22Rv1 (cell line): ENCODE data around the gene VEZT.

Experiments
- H3K27ac ChIP-seq: fragments of 450-650 bp; 2 replicates; pipeline ENCODE4 v1.5.1; 2017
- CTCF ChIP-seq: fragments of 450-650 bp; IDR thresholded peaks from 2 replicates; pipeline ENCODE4 v1.5.1; 2017; ENCODE audit warnings: mild to moderate bottlenecking
- ZFX ChIP-seq: fragments of 450-650 bp; IDR thresholded peaks from 2 replicates; pipeline ENCODE4 v1.6.1; 2017; ENCODE audit warnings: antibody characterized with exemption, borderline replicate concordance

VEZT gene

GRCh38 chr12:95179011-95179410 is 38.6 kb upstream of the VEZT start:
- no peak overlapping the region for H3K27ac ChIP-seq
- TF ChIP-seq ZFX: no peak
- TF ChIP-seq CTCF: no peak

- H3K27ac ChIP-seq: no peak overlapping the region
- TF ChIP-seq ZFX (no peak), CTCF (no peak)
Measured at GRCh38 chr12:95181103-95181502, 36.5 kb upstream of the VEZT start.

- no peak for TF ChIP-seq CTCF
- TF ChIP-seq ZFX: no peak
- no peak overlapping the region for H3K27ac ChIP-seq
Measured at GRCh38 chr12:95182868-95183415, 34.7 kb upstream of the VEZT start.

- TF ChIP-seq ZFX (no peak), CTCF (no peak)
- no peak overlapping the region for H3K27ac ChIP-seq
Measured at GRCh38 chr12:95184121-95184520, 33.5 kb upstream of the VEZT start.

GRCh38 chr12:95185072-95185471 is 32.5 kb upstream of the VEZT start:
- no peak overlapping the region for H3K27ac ChIP-seq
- no peak for TF ChIP-seq CTCF
- TF ChIP-seq ZFX: no peak

GRCh38 chr12:95185854-95186253 is 31.8 kb upstream of the VEZT start:
- no peak overlapping the region for H3K27ac ChIP-seq
- TF ChIP-seq ZFX (no peak), CTCF (no peak)

- H3K27ac ChIP-seq: no peak overlapping the region
- no peak for TF ChIP-seq CTCF
- no peak for TF ChIP-seq ZFX
Measured at GRCh38 chr12:95187865-95188415, 29.7 kb upstream of the VEZT start.
